ENCODE results near the gene ZNF514.
A peak's percentile ranks its signal among the peaks of the same experiment; 100 is the strongest.
"Not testable (repeated sequence)": the region's sequence is repeated elsewhere in the genome, so short reads cannot be mapped to it uniquely, and the experiment has no call there.

ZNF514 gene

DNA sequence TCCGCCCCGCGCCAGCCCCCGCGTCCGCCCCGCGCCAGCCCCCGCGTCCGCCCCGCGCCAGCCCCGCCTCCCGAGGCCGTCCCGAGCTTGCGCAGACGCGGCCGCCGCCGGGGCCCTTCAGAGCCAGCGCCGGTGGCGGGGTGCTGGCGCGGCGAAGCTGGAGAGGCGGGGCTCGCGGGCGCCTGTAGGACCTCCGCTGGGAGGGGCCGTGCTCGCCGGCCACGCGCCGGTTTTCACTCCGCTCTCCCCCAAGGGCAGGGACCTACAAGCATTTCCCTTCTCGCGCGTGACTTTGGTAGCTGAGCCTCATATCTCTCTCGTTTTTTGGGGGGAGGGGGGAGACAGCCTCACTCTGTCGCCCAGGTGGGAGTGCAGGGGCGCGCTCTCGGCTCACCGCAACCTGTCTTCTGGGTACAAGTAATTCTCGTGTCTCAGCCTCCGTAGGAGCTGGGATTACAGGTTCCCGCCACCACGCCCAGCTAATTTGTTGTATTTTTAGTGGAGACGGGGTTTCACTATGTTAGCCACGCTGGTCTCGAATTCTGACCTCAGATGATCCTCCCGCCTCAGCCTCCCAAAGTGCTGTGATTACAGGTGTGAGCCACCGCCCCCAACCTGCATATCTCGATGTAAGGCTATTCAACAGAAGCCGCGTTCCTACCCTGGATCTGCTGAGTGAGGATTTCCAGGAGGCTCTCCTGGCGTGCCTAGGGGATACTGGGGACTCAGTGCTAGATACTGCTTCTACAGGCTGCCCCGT, at the start of gene ZNF514:
Gene ZNF514, minus strand, starts transcription at position 159 of the 760 bp plus-strand sequence. CDS start 6,595 bp downstream, outside the sequence.
- DNase-seq, result peak; percentile 18

DNA sequence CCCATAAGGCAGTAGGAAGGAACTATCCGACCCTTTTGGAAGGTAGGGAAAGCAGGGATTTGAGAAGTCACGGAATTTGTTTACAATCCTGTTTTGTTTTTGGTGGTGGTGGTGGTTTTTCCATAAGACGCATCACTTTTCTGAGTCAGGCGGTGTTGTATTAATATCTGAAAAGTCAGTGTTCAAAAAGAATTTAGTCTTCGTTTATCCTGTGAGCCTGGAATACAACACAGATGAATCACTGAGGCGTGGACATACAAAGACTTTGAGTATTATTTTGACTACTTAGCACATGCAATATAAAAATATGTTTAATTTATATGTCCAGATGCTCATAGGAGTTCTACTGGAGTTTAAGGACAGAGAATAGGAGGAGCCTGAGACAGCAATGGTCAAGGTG, 48.5 kb upstream of the ZNF514 start:
- DNase-seq, result no peak

DNA sequence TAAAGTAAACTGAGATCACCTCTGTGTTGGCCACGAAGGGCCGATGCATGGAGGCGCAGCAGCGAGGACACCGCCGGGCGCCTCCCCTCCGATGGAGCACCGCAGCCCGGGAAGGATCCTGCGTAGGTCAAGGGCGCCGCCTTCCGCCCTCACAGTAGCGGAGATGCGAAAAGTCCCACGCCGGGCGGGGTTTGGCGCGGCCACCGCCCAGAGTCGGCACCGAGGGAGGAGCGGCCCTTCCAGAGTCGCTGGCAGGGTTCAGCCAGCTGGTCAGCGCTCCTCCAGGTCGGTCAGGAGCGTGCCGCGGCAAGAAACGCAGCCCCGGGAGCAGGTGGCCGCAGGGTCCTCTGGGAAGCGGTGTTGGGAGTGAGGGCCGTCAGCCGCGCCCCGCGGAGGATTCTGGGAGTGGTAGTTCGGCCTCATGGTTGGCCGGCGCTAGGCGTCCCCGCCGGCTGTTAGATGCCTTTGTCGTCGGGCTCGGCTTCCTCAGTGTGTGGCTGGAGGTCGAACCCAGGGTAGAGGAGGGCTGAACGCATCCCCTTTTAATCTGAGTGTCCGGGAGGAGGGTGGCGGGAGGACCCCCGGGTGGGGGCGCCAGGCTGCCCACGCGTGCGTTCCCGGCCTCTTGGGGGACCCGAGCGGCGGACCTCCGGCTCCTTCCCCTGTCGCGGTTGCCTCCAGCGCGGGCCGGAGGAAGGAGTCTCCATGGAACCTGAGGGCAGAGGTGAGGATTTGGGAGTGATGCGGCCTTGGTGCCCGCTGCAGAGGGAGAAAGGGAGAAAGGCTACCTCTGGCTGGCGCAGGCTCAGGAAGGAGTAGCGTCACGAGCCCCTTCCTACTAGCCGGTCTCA, 47.7 kb upstream of the ZNF514 start, which contains the start of gene ZNF892:
Gene ZNF892, plus strand, starts transcription at position 411 of the 851 bp plus-strand sequence. Its CDS starts 295 bp downstream, at position 706.
- DNase-seq, result peak; percentile 71

DNA sequence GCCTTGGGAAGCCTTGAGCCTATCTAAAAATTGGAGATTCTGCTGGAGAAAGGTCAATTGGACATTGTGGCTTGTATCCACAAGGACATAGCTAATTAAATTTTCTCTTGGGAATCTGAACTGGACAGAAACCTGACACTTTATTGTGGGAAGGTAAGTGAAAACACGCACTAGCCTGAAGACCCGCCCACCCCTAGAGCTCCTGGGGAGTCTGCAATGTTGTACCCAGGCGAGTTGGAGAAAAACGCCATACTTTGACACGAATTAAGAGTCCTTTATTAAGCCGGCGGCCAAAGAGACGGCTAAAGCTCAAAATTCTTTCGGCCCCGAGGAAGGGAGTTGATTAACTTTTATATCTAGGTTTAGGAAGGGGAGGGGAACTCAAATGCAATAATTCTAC, 46.4 kb upstream of the ZNF514 start:
- no peak for DNase-seq

DNA sequence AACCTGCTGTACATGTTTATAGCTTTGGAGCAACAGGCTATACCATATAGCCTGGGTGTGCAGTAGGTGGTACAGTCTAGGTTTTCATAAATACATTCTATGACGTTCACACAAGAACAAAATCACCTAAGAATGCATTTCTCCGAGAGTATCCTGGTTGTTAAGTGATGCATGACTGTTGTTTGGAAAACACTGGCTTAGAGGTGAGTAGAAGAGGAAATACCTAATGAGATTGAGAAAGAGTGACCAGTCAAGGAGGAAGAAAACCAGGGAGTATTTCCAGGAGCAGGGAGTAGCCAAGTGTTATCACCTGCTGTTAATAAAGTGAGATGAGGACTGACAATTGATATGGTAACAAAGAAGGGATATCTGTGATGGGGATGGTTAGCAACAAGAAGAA, 44.7 kb upstream of the ZNF514 start:
- DNase-seq, result no peak

DNA sequence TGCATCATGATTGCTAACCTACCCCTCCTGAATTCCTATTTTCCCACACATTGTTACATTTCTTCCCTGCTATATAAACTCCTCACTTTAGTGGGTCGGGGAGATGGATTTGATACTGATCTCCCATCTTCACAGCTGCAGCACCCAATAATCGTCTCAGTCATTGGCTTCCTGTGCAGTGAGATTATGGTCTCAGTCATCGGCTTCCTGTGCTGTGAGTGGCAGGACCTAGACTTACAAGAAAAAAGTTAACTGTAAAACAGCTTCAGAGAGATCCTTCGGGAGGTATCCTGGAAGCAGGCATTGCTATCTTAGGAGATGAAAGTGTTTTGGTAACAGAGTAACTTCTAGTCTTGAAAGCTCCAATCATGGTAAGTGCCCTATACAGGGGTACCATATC, 44.3 kb upstream of the ZNF514 start:
- DNase-seq, result no peak

DNA sequence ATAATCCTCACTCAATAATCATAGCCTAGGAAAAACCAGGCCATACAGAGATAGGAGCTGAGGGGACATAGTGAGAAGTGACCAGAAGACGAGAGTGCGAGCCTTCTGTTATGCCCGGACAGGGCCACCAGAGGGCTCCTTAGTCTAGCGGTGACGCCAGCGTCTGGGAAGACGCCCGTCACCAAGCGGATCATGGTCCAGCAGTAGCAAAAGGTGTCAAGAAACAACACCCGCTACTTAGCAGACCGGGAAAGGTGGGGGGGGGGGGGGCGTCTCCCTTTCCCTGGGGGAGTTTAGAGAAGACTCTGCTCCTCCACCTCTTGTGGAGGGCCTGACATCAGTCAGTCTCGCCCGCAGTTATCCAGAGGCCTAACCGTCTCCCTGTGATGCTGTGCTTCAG, 33.3 kb upstream of the ZNF514 start:
- DNase-seq, result not testable (repeated sequence)

DNA sequence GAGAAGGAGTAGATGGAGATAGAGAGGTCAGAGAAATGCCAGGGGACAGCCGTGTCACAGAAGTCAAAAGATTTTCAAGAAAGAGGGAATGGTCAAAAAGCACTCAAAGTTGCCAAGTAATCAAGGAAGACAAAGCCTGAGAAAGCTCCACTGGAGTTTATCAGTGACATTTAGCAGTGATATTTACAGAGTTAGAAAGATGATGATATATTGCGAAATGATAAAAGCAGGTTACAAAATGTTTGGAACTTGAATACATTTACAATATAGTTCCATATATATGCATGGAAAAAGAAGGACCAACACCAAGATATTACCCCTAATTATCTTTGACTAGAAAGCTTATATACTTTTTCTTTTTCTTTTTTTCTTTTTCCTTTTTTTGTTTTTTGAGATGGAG, 26.3 kb upstream of the ZNF514 start:
- DNase-seq, result no peak

DNA sequence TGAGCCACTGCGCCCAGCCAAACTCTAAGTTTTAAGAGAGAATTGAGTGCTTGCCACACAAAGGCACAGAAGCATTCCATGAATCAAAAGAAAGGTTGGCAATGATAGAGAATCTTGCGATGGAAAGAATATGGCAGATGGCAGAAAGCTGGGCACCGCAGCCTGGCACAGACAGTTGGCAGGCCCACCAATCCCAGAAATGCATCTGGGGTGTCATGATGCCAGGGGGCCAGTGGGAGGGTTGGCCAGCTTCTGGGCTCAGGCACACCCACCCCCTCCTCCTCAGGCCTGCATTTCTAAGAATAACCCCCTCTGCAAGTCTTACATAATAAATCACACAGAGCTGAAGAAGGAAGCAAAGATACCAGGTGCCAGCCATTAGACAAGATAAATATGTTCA, 25.5 kb upstream of the ZNF514 start:
- no peak for DNase-seq

DNA sequence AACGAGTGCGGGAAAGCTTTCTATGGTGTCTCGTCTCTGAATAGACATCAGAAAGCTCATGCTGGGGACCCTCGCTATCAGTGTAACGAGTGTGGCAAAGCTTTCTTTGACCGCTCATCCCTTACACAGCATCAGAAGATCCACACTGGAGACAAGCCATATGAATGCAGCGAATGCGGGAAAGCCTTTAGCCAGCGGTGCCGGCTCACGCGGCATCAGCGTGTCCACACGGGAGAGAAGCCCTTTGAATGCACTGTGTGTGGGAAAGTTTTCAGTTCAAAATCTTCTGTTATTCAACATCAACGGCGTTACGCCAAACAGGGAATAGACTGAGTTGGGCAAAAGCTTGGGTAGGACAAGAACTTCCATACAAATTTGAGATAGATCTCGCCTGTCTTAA, 22.1 kb upstream of the ZNF514 start:
- no peak for DNase-seq

DNA sequence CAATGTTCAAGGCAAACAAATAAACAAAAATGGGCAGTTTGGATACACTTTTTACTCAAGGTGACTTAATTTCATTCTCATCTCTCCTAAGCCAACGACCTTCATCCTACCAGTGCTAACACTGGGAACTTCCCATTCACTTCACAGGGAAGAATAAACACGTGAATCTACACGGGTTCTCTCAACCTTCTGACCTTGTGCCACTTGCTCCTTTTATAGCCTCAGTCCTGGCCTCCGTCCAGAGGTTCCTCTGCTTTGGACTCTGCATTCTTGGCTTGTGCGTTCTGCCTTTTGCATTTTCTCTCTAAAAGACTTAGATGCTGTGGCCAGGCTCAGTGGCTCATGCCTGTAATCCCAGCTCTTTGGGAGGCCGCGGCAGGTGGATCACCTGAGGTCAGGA, 19.8 kb upstream of the ZNF514 start:
- DNase-seq, result no peak

DNA sequence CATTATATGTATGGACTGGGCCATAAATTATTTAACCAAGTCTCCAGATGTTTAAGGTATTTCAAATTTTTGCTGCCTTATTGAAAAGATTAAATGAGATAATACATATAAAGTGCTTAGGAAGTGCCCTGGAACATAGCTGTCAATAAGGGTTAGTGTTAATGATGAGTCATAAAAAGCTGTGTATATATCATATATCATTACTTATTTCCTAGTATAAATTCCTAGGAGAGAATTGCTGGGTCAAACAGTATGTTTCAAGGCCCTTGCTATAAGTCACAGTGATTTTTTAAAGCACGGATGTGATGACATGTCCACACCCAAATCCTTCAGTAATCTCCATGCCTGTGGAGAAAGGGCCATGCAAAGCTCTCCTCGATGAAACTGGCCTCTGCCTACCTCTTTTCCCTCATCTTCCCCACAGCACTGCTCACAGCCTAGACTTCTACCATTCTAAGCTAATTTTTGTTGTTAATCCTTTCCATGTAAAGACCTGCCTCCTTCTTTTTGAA, 14.4 kb upstream of the ZNF514 start:
- DNase-seq, result no peak

DNA sequence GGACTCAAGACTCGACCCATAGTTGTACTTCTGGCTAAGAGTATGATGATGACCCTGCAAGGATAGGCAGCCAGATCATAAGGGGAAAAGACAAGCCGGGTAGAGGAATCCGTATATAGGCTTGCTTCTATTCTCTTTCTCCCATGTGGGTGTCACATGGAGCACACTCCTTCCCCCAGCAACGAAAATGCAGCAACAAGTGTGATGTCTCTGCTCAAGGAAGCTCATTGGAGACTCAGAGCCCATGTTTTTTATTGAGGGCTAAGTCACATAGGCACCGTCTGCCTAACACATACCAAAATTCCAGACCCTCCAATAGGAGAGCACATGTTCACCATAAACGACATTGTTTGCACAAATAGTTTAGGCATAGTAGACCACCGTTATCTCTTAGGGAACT, 12.3 kb upstream of the ZNF514 start:
- DNase-seq, result no peak

DNA sequence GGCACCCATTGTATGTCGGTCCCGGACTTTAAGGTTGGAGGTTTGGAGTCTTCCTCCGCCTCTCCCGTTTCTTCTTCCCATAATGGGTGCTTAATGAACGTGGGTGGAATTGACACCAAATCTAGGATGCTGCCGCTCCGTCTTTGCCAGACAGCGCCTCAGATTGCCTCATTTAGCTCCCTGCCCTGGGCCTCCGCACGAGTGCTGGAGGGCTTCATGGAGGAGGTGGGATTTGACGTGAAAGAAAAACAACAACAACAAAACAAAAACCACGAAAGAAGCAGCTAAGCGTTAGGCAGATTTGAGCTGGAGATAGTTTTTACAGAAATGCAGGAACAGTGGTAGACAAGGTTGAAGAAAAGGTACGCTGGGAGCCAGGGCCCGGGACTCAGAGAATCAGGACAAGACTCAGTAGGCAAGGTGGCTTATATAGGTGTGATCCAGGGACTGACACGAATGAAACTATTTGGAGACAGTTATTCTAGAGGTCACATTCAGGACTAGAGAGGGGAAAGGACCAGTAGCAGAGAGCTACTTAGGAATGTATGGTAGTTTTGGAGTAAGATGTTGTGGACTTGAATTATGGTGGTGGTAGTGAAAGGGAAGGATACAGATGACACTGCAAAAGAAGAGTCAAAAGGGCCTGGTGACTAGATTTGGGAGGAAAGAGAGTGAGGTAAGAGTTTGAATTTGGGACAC, 6.6 kb upstream of the ZNF514 start:
- DNase-seq, result no peak

DNA sequence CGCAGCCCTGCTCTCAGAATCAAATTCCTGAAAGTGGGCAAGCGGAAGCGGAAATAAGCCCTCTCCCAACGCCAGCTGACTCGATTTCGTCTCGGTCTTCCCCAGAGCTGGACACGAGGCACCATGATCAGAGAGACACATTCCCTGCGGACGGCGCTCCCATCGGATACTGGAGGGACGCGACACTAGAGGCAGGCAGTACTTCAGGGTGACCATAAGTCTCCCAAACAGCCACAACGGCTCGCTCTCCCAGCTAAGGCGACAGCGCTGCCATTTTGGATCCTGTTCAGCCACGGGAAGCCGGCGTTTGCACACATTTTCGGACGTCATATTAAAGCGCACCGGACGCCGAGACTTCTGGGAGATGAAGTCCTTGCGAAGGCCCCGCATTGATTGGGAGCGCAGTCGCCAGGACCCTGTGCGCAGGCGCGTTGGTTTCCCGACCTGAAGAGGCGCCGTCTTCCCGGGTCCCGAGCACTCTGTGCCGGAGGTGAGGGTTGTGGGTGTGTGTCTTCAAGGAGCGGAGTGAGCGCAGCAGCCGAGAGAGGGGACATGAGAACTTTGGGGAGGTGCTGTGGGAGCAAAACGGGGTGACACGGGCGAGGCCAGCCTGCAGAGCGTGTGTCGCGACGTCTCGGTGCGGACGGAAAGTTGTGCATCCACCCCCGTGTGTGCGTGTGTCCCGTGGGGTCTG, 5.9 kb upstream of the ZNF514 start, which contains the start of gene ZNF2:
Gene ZNF2, plus strand, starts transcription at position 439 of the 694 bp plus-strand sequence. CDS start 10,418 bp downstream, outside the sequence.
- DNase-seq, result peak; percentile 95

DNA sequence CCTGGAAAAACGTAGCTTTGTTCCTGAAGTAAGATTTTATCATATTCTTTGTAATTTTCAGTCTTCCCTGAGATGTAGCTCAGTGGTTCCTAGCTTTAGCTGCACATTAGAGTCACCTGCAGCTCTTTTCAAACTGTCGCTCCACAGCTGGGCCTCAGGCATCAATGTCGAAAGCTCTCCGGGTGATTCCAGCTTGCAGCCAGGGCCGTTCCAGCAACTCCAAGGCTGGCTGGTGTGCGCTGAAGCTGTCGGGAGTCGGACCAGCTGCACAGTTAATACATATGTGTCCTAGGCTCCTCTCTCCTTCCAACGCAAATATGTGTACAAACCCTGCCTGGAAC, 5.4 kb upstream of the ZNF514 start:
- no peak for DNase-seq

DNA sequence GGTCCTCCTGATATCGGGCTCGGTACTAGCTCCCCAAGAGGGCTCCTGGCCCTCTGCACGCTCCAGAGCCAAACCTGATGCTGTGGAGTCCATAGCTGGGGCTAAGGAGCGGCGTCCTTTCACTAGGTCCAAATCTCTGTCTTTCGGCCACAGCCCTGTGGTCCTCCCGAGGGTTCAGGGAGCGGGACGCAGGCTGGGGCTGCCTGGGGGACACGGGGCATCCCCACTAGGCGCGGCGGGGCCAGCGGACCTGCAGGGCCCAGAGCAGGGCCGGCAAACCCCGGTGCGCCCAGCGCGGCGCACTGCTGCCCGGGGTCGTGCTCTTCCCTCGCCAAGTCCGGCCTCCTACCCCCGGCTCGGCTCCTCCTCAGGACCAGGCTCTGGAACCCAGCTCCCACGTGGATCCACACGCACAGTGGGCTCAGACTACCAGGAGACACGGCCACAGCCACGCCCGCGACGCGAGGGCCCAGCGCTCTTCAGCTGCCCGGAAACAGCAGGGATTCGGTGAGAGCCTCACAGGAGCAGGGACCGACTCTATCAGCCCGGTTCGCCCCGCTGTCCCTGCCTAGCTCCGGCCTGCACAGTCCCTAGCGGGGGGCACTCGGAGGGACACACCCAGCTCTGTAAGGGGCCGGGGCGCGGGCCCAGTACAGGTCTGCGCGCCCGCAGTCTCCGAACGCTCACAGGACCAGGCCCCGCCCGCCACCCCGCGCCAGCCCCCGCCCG, 593 bp downstream of the ZNF514 start:
- no peak for DNase-seq

DNA sequence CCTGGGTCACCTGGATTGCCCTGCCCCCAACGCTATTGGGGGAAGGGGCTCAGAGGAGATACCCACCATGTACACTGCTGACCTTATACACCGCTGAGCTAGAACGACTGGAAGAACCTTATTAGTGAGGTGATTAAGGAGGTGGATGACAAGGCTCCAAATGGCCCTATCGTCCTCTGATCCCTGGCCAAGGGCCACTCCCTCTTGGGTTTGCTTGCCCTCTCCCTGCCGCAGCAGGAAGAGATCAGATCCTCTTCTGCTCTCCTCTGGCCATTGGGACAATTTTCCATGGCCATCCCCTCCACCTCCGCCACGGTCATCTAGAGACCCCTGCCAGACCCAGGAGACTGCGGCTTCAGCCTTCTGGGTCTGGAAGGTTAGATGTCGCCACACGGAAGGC, 1.2 kb downstream of the ZNF514 start:
- no peak for DNase-seq

DNA sequence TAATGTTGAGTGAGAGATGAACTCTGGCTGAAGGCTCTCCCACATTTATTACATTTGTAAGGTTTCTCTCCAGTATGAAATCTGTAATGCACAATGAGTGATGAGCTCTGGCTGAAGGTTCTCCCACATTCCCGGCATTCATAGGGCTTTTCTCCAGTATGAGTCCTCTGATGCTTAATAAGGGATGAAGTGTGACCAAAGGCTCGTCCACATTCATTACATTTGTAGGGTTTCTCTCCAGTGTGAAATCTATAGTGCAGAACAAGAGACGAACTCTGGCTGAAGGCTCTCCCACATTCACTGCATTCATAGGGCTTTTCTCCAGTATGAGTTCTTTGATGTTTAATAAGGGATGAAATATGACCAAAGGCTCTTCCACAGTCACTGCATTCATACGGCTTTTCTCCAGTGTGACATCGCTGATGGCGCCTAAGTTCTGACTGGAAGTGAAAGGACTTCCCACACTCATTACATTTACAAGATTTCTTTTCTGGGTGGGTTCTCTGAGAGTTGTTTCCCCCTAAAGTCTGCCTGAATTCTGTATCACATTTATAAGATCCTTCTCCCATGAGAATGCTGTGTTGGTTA, 10.2 kb downstream of the ZNF514 start:
- no peak for DNase-seq

DNA sequence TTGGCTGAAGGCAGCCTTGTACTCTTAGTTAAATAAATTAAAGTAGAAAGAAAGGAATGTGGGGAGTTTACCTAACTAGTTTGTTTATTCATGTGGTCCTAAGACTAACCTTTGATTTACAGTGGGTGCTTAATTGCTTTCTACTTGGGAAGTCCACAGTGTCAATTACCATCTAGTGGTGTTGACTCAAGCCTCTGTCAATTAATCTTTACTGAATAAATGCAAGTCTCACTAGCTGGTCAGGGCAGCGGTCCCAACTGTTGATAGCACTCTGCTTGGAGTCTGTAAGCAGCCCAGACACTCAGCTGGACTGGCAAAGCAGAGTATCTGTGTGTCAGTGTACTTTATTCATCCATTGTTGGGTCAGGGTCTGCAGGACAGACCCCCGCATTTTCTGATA, 15.8 kb downstream of the ZNF514 start:
- DNase-seq, result no peak

DNA sequence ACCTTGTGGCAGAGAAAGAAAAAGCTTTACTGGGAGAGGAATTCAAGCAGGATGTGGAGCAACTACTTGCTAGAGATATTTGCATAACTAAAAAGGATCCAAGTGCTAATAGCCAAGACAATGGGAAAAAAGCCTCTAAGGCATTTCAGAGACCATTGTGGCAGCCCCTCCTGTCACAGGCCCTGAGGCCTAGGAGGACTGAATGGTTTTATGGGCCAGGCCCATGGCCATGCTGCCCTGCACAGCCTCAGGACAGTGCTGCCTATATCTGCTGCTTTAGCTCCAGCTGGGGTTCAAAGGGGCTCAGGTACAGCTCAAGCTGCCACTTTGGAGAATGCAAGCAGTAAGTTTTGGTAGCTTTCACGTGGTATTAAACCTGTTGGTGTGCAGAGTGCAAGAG, 20.9 kb downstream of the ZNF514 start:
- no peak for DNase-seq

DNA sequence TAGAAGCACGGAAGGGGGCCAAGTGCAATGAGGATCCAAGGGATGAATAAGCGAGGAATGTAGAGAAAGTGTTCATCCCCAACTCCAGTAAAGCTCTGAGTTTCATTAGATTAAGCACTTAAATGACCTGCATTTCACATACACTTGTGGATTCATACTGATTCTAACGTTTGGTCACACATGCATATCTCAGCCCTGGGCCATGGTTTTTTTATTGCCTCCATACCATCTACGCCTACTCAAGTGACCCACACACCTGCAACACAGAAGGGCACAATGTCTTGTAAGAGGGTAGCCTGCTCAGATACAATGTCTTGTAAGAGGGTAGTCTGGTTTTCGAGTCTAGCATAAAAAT, 37.5 kb downstream of the ZNF514 start:
- DNase-seq, result no peak

Data from NCI-H2029 (cell line).